NCI-H187 treated with DMSO at 0.1 percent for 48 hours (cell line): ENCODE measurements around the gene SUDS3.

Experiments used
- DNase-seq: peaks from one replicate; lab custom pipeline; 2025; lab: John Stamatoyannopoulos, UW

The SUDS3 gene

DNA sequence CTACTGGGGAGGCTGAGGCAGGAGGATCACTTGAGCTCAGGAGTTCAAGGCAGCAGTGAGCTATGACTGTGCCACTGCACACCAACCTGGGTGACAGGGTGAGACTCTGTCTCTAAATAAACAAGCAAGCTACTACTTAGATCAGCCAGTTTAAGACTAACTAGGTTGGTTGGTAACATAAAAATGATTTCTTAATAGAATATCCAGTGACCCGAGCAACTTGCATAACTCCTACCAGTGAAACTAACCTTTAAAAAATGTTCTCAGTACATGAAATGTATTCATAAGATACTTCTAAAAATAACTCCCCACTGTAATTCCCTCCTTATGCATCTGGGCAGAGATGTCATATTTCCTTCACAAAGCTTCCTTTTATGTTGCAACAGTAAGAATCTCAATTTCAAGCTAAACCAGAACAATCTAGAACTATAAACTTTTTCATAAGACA is 19.5 kb upstream of the SUDS3 start:
- DNase-seq, result no peak

DNA sequence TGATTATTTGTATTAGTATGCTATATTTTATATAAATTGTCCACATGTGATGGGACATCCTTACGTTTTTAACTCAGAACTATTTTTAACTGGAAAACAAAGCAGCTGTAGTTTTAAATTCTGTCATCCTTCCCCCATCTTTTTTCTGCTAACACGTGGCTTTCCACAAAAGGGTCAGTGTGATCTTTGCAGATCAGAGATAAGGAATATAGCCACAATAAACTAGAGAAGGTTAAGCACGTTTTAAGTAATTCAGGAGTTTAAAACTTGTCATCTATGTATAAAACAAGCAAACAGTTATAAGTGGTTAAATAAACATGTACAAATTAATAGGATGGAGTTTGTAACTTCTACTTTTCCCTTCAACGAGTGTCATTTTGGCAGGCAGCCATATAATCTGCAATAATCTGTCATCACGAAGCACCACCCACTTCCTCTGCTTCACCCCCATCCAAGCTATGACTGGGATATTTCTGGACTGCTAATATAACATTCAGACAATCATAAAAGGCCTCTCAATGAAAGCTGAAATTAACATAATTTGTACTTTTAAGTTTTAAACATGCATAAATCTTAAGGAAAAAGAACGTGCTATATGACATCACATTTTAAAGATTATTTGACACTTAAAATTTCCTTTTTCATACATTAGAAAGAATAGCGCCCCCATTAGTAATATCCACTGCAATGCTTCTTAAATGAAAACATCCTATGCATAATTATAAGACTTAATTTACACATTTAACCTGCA is 18.9 kb upstream of the SUDS3 start:
- no peak for DNase-seq

DNA sequence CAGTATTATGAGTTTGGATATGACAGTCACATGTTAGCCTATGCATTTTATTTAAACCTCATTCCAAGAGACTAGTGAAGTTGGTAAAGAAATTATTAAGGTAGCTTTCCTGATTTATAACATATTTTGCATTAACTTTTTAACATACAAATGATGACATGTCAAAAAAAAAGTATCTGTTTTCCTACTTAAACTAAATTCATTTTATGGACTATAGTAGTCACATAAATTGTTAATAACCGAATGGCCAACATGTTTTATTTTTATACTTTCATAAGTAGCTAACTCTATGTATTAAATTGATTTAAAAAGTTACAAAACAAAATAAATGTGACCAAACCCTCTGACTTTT is 18.4 kb upstream of the SUDS3 start:
- DNase-seq, result no peak

DNA sequence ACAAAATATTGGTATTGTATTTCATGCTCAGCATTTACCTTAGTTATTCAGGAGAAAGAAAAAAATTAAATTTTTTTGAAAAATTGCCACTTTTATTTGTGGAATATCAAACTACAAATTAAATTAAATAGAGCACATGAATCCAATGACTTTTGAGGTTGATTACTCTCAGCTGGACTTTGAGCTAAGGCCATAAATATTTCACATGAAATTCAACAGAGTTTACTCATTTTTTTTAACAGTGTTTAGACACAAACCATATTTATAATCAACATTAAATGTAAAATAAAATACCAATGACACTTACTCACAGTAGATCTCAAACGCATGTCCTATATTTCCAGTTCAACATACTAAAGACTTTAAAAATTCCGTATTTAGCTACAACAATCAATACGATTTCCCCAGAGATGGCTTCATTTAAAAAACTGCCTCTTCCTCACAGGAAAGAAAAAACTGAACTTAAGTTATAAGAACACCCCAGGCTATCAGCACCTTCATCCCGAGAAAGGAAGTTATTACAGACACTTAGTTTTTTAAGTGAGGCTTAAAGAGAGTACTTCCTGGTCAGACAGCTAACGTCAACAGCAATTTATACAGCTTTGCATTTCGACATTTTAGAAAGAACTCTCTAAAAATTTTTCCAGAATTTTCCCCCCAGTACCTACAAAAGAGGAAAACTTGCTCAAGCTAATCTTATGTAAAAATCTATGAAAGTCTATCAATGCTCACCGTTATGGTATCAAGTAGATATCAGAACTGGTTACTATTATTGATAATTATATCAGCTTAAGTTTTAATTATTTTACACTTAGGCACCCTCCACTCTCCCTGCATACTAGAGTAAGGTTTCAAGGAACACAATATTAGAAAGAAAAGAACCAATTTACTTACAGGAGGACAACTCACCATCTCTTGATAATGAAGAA is 17.5 kb upstream of the SUDS3 start:
- DNase-seq, result no peak

DNA sequence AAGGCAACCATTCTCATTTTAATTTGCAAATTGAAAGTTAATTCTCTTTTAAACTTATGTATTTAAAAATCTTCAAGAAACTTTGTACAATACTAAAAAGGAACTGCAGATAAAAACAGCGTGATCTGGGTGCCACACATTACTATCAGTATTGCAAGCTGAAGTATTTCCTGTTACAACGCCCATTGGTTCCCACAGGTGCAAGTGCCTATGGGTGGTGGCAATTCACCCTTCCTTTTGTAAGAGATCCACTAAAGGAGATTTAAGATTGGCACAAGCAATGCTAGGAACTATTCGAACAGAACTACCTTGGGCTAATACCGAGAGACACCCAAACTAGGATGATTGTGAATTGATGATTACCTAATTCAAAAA is 16.8 kb upstream of the SUDS3 start:
- no peak for DNase-seq

DNA sequence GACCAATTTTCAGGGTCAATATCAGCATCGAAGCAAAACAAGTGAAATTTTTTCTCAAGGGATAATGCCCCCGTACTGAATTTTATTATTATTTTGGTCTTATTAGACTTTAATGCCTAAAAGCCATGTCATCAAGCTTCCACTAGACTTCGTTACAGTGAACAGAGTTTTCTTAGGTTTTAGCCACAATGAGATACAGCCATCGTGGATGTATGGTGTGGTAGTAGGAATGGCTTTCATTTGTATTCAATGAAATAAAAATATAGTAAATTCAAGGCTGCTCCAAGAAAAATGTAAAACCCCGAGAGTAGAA is 15.3 kb upstream of the SUDS3 start:
- DNase-seq, result no peak

DNA sequence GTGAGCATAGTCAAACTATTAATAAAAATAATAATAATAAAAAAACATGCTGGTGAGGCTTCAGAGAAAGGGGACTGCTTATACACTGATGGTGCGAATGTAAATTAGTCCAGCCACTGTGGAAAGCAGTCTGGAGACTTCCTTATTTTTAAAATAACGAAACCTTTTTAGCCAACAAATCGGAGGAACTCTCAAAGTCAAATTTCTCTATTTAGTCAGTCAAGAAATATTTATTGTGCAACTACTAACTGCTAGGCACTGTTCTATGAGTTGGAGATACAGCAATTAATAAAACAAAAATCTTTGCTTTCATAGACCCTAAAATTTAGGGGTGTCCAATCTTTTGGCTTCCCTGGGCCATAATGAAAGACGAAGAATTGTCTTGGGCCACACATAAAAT is 14.5 kb upstream of the SUDS3 start:
- DNase-seq, result no peak

DNA sequence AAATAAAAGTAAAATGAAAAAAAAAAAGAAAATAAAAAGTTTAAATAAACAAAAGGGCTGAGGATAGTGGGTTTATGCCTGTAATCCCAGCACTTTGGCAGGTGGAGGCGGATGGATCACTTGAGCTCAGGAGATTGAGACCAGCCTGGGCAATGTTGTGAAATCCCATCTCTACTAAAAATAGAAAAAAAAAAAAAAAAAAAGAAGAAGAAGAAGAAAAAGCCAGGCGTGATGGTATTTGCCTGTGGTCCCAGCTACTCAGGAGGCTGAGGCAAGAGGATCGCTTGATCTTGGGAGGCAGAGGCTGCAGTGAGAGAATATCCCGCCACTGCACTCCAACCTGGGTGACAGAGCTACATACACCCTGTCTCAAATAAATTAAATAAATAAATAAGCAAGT is 7.5 kb upstream of the SUDS3 start:
- no peak for DNase-seq

DNA sequence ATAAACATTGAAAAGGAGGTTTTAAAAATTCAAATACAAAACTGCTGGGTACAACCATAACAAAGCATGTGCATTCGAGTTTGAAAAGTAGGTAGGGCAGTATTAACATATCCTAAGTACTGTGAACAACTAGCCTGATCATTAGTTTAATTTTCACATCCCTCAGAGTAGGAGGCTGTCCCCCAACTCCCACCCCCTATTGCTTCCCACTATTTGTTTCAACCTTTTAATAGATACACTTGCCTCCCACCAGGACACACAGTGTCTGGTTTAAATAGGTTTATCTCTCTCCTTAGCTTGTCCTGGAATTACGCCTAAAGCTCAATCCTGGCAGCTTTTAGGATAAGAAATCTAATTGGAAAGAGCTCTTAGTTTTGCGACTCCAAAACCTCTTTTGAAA is 5.8 kb upstream of the SUDS3 start:
- DNase-seq, result no peak

DNA sequence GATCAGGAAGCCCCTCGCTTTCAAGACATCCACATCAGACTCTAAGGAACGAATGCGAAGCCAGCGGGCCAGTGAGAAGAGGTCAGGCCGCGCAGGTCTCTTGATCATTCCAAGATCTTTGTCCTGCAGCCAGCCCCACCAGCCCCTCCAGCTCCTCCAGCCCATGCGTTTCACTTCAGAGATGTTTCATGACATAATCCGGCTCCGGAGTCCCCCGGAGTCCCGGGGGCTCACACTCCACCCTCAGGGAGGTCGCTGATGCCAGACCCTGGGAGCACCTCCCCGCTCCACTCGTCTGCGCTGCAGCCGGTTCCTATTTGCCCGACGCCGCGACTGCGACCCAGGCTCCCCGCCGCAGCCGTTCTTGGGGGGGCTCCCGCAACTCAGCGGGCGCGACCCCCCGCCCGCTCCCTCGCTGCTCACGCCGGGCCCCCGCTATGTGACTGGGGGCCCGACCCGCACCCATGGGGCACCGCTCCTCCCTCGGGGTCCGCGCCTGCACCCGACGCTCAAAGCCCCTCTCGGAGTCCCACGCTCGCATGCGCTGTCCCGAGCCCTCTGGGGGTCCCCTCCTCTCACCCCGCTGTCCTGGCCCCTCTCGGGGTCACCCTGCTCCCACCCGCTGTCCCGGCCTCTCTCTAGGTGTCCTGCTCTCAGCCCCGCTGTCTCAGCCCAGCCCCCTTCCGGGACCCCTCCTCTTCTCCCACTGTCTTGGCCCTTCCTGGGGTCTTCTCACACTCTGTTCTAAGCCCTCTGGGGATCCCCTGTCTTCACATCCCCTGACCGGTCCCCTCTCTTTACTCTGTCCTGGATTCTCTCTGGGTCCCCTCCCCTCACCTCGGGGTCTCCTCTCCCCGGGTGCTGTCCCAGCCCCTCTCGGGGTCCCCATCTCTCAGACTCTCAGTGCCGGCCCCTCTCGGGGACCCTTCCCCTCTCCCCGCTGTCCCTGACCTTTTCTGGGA is 4.8 kb upstream of the SUDS3 start:
- DNase-seq, result no peak

DNA sequence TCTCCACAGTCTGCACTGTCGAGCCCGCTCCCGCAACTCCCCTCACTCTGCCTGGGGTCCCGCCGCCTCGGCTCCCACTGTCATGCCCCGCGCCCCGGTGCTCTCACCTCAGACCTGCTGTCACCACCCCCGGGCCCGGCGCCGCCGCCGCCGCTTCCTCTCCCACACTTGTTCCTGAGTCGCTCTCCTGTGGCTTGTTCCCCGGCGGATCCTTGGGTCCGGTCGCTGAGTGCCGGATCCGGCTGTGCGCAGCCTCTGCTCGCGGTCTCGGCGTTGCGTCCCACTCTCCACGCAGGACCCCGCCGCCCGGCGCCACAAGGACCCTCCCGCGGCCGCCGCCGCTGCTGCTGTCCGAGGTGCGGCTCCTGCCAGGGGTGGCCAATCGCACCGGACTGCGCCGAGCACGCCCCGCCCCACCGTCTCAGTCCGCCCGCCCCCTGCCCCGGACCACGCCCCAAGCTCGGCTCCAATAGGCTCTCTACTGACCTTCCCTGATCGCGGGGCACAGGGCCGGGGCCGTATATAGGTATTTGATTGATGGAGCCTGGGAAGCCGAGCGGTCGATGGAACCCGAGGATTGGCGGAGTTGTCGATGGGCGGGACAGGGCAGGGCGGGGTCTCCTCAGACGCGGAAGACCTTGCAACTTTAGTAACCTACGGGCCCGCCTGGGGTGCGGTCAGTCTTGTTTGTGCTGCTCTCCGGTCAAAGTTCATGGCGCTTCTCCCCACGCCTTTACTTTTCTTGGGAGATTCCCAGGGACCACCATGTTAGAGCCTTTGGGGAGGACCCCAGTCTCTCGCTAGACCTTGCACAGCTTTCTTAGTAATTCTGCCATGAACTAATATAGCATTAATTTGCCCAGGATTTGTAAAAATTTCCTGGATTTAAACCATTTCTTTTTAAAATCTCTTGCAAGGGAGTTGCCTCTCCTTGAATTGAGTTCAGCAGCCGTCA is 3.5 kb upstream of the SUDS3 start, which contains the start of gene TAOK3:
Gene TAOK3, minus strand, starts transcription at position 367 of the 955 bp plus-strand sequence. CDS start 117,340 bp downstream, outside the sequence.
- peak; percentile 99 for DNase-seq

DNA sequence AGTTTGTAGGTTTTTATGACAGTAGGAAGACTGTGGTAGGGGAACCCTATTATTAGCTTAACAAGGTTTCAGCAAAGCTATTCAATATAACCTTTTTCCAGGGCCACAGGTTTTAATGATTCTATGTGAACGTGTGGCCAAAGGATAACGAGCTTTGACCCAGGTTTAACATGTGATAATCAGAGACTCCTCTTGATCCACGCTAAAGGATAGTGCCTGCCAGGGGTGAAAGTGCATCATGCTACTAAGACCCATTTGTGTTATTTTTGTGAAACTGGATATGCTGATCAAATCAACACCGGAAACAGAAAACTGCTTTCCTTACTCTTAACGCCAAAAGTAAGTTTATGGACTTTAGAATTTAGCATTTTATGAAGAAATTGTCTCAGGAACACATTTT is 2.7 kb upstream of the SUDS3 start:
- no peak for DNase-seq

DNA sequence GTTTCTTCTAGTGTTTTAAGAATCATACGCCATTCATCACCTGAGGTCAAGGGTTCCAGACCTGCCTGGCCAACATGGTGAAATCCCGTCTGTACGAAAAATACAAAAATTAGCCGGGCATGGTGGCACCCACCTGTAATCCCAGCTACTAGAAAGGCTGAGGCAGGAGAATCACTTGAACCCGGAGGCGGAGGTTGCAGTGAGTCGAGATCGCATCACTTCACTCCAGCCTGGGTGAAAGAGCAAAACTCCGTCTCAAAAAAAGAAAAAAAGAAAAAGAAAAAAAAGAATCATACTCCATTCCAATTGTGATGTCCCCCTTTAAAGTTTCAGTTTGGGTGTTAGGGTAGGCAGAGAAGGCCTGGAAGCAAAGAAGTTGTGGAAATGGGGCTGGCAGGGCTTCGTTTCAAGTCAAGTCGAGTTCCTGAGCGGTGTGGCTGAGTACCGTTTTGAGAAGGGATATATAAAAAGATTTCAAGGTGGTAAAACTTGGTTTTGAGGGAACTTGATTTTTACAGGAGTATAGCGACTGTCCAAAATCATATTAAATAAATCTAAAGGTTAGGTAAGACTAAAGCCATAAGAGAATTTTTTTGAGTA is 2.1 kb upstream of the SUDS3 start:
- DNase-seq, result no peak

DNA sequence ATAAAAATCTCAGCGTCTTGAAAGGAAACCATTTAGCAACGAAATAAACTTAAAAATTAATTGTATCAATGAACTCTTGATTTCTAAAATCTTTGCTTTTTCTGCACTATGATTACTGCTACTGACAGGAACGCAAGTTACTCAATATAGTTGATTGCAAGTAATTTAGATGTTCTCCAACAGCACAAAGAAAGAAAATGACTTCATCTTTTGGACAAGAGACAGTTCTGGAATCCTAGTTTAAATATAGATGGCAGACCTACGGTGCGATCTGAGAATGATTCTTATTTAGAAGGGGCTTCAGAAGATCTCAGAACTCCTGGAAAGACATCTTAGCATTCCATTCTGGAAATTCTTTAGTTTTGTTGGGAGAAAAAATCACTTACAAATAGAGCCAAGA is 1.4 kb upstream of the SUDS3 start:
- DNase-seq, result no peak

DNA sequence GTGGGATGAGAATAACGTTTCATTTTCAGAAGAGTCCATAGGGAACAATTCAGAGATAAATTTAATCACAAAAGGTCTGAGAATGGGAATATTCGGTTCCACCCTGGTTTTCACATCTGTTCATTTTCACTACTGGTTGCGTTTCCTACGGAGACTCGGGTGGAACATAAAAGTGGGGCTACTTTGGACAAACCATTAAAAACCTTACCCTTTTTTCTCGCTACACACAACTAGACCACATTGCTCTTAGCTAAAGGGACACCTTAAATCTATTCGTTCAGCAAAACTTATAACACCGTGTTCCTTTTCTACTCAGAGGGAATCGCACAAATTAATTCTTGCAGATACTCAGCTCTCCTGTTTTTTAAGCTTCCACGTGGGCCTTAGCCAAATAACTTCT is 1.0 kb upstream of the SUDS3 start:
- DNase-seq, result no peak

DNA sequence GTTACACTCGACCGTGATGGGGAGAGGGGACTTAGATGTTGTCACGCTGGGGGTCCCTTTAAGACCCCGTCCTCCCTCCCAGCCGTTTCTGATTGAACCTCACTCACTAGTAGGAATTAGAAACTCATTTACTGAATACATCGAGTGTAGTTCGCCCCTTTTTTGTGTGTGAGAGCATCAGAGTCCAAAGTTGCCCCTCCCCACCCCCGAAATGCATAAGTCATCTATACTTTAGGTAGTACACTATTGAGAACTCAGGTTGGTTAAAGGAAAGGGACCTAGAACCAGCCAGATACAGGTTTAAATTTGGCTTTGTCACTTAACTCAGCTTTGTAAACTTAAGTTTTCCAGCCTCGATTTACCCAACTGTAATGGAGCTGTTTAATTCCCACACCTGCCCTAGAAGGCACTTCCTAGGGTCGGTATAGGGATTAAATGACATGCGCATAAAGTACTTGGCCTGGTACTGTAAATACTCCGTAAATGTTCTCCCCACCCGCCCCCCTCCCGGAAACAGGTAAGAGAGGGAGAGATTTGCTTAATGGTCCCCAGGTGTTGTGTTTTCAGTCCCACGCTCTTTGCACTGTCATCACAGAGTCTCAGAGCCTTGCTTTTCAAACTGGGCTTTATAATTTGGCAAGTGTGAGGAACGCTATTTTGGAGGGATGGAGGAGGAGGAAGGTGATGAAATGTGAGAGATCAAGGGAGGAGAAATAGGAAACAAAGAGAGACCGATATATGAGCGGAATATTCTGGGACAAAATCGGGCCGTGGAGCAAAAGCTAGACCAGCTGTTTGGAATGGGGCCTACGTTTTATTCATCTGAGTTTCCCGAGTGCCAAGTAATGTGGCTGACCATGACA is 897 bp downstream of the SUDS3 start:
- no peak for DNase-seq

DNA sequence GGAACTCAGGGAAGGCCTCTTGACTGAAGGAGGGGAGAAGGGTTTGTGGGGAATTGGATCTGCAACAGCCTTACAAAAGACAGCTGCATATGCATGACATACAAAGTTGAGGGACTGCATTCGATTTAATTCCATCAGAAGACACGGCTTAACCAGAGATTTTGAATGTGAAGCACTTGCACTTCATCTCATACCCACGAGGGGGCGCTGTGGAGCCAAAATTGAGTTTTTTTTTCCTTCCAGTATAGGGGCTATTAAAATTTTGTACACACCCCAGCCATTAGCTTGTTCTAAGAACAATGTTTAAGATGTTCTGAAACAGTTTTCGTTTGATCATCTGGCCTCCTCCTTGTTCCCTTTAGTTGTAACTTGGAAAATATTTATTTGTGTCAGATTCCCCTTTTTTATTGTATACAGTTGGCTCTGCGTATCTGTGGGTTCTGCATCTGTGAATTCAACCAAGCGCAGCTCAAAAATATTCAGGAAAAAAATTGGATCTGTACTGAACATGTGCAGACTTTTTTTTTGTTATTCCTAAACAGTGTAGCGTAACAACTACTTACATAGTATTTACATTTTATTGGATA is 1.6 kb downstream of the SUDS3 start:
- DNase-seq, result no peak

DNA sequence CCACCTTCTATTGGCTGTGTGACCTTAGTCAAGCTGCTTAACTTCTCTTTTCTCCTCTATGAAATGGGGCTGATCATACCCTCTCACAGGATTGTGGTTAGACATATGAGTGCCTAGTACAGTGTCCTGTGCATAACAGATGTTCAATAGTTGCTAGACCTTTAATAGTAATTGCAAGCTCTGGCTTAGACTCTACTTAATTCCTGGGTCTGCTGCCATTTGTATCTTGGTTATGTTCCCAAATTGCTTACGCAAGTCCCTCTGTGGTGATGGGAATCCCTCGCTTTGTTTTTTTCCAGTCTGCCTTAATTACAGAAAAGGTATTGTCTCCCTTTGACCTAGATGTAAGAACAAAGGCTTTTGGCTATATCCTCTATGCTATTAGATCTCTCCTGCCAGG is 15.1 kb downstream of the SUDS3 start:
- DNase-seq, result no peak

DNA sequence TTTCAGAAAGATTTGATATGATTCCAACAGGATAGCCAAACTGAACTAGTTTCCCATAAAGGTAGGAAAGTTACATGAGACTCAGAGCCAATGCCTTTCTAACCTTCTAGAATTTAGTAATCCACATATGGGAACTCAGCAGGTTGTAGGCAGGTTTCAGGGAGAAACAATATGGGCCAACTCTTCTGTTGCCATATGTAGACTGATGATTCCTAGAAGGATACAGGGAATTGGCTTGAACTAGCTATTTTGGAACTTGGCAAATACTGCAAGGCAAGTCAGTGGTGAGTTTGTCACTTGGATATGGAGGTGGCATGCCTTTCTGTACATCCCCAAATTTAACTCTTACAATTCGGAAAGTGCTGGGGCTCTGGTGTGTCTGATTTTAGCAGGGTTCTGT is 15.5 kb downstream of the SUDS3 start:
- no peak for DNase-seq
